Measurements from ENCODE around the gene ZNF280D.

GRCh38 chr15:56587686-56588085, 145.6 kb downstream of the ZNF280D start:
- TF ChIP-seq POLR2AphosphoS5 (IDR thresholded peaks at IDR 0.05) (no peak), CTCF (IDR thresholded peaks at IDR 0.05) (no peak), EP300 (IDR thresholded peaks at IDR 0.05) (no peak), POLR2A (IDR thresholded peaks at IDR 0.05; ENCODE audit: low read depth) (no peak)

Data from esophagus muscularis mucosa (tissue), 4 donors.